HCT116 (cell line): ENCODE data around the gene OTUB2. TPM values are rescaled to one million over a fixed set of nuclear protein-coding genes. Genes with fewer than 3 reads are reported as not detected.

Source experiments
- ATAC-seq: fragments of 200-7000 bp; cut with Tn5 transposase; 2 replicates; pipeline ENCODE4 v1.9.1; 2020; ENCODE audit warnings: mild to moderate bottlenecking, moderate library complexity
- BruUV-seq: library from RNA; stranded (reverse); fragments of 400-500 nt; replicated peaks from 2 replicates; lab custom pipeline; 2021; lab: Mats Ljungman, UMichigan
- CTCF ChIA-PET: fragments of 300-600 bp; sonication (Branson Sonifier 250); formaldehyde crosslinking; loops from one replicate; lab custom pipeline; 2021; ENCODE audit warnings: antibody characterized with exemption; lab: Charles Lee
- POLR2A ChIA-PET: fragments of 300-600, 350-600 bp; sonication (Branson Sonifier 250); formaldehyde crosslinking; loops from one replicate; lab custom pipeline; 2021; ENCODE audit warnings: antibody characterized with exemption; lab: Charles Lee
- RAD21 ChIA-PET, 2 experiments: fragments of 300-600 bp; sonication (Branson Sonifier 250); formaldehyde crosslinking; loops; one replicate each; lab custom pipeline; 2023; ENCODE audit warnings: low total read pairs in 2 of 2; ENCODE audit not compliant: uncharacterized antibody in 2 of 2, unreplicated experiment in 2 of 2, low non-redundant PET in 1 of 2; lab: Charles Lee
- DNase-seq: peaks from one replicate; pipeline ENCODE4 v3.0.0-alpha.2; 2010; ENCODE audit warnings: low read depth, low spot score
- H2AFZ ChIP-seq: fragments of 200-600 bp; shearing (Covaris generic), sonication (generic); 2 replicates; pipeline ENCODE4 v1.6.1; 2017; ENCODE audit warnings: low read depth, mixed run types, mixed read lengths, antibody characterized with exemption, low read length; ENCODE audit not compliant: poor library complexity, severe bottlenecking
- H3K27ac ChIP-seq: 2 replicates; pipeline ENCODE4 v1.5.1; 2012; ENCODE audit warnings: low read depth, low read length
- H3K27me3 ChIP-seq: fragments of 200-600 bp; sonication (generic); 2 replicates; pipeline ENCODE4 v1.6.1; 2016; ENCODE audit warnings: mixed run types, low read length, mixed read lengths; ENCODE audit not compliant: insufficient read depth
- H3K36me3 ChIP-seq, 2 experiments: fragments of 200-500 bp in 1 of 2; fragments of 200-600 bp in 1 of 2; sonication (Bioruptor generic) in 1 of 2; sonication (generic) in 1 of 2; 2 replicates each; pipeline versions ENCODE4 v1.5.1 to v1.6.1; 2014 to 2016; ENCODE audit warnings: low read length in 2 of 2, inconsistent platforms in 1 of 2, mixed read lengths in 1 of 2, mixed run types in 1 of 2; ENCODE audit not compliant: insufficient read depth in 2 of 2, control insufficient read depth in 1 of 2
- H3K4me1 ChIP-seq, 2 experiments: fragments of 200-600 bp in 1 of 2; sonication (generic) in 1 of 2; 2 replicates each; pipeline versions ENCODE4 v1.5.1 to v1.6.1; 2012 to 2017; ENCODE audit warnings: low read length in 2 of 2, inconsistent platforms in 1 of 2, mild to moderate bottlenecking in 1 of 2, mixed read lengths in 1 of 2, mixed run types in 1 of 2, moderate library complexity in 1 of 2; ENCODE audit not compliant: insufficient read depth in 2 of 2, control insufficient read depth in 1 of 2
- H3K4me2 ChIP-seq: fragments of 200-600 bp; sonication (generic); 2 replicates; pipeline ENCODE4 v1.6.1; 2017; ENCODE audit warnings: mixed run types, low read length, mixed read lengths
- H3K4me3 ChIP-seq, 2 experiments: fragments of 200-600 bp in 1 of 2; sonication (generic) in 1 of 2; replicated peaks in 1 of 2; 2 replicates each; pipeline ENCODE4 v1.5.1; 2011 to 2016; ENCODE audit warnings: low read length in 2 of 2, control low read depth in 1 of 2, low read depth in 1 of 2, mild to moderate bottlenecking in 1 of 2, mixed read lengths in 1 of 2, mixed run types in 1 of 2
- H3K79me2 ChIP-seq: fragments of 200-600 bp; sonication (generic); 2 replicates; pipeline ENCODE4 v1.6.1; 2017; ENCODE audit warnings: mild to moderate bottlenecking, mixed run types, low read length, moderate library complexity, mixed read lengths; ENCODE audit not compliant: insufficient read depth
- H3K9ac ChIP-seq: fragments of 200-600 bp; sonication (generic); 2 replicates; pipeline ENCODE4 v1.6.1; 2016; ENCODE audit warnings: low read length, mixed read lengths
- H3K9me2 ChIP-seq: fragments of 200-600 bp; sonication (generic), shearing (Covaris generic); 2 replicates; pipeline ENCODE4 v1.6.1; 2017; ENCODE audit warnings: mixed run types, mild to moderate bottlenecking, moderate library complexity; ENCODE audit not compliant: insufficient read depth
- H3K9me3 ChIP-seq, 2 experiments: fragments of 200-500 bp in 1 of 2; fragments of 200-600 bp in 1 of 2; sonication (Bioruptor generic) in 1 of 2; sonication (generic) in 1 of 2; 2 replicates each; pipeline ENCODE4 v1.6.1; 2014 to 2017; ENCODE audit warnings: low read length in 2 of 2, mixed read lengths in 2 of 2, inconsistent platforms in 1 of 2, low read depth in 1 of 2, mild to moderate bottlenecking in 1 of 2, mixed run types in 1 of 2, moderate library complexity in 1 of 2; ENCODE audit not compliant: control insufficient read depth in 1 of 2, insufficient read depth in 1 of 2
- H4K20me1 ChIP-seq: fragments of 200-600 bp; sonication (generic), shearing (Covaris generic); 2 replicates; pipeline ENCODE4 v1.6.1; 2017; ENCODE audit warnings: mixed run types, mild to moderate bottlenecking, moderate library complexity; ENCODE audit not compliant: insufficient read depth
- ATF3 ChIP-seq: IDR thresholded peaks from 2 replicates; pipeline ENCODE4 v1.6.1; 2012
- CBX3 ChIP-seq: IDR thresholded peaks from 2 replicates; pipeline ENCODE4 v1.6.1; 2012; ENCODE audit warnings: low read depth
- CTCF ChIP-seq, 3 experiments: fragments of 200-600 bp in 1 of 3; sonication (generic) in 1 of 3; IDR thresholded peaks in 2 of 3; conservative IDR thresholded peaks in 1 of 3; 2 replicates each; pipeline ENCODE4 v1.5.1; 2012 to 2017; ENCODE audit warnings: low read depth in 2 of 3, low read length in 2 of 3, antibody characterized with exemption in 1 of 3, borderline replicate concordance in 1 of 3, control low read depth in 1 of 3, mild to moderate bottlenecking in 1 of 3, mixed read lengths in 1 of 3, mixed run types in 1 of 3, moderate library complexity in 1 of 3; ENCODE audit not compliant: insufficient read depth in 1 of 3
- EGR1 ChIP-seq: IDR thresholded peaks from 2 replicates; pipeline ENCODE4 v1.6.1; 2012; ENCODE audit warnings: low read depth
- EZH2phosphoT487 ChIP-seq: fragments of 200-600 bp; IDR thresholded peaks from 2 replicates; pipeline ENCODE4 v1.6.1; 2018; ENCODE audit warnings: antibody characterized with exemption, borderline replicate concordance
- POLR2A ChIP-seq: IDR thresholded peaks from 2 replicates; pipeline ENCODE4 v1.7.0; 2011; ENCODE audit warnings: borderline replicate concordance; ENCODE audit not compliant: insufficient read depth, insufficient read length; ENCODE audit errors: extremely low read depth
- TCF7L2 ChIP-seq: IDR thresholded peaks from 2 replicates; pipeline ENCODE4 v1.7.0; 2011; ENCODE audit warnings: borderline replicate concordance, inconsistent platforms; ENCODE audit not compliant: insufficient read depth, insufficient read length; ENCODE audit errors: extremely low read depth
- ZBTB33 ChIP-seq: IDR thresholded peaks from 2 replicates; pipeline ENCODE4 v1.6.1; 2011; ENCODE audit warnings: mild to moderate bottlenecking, low read length, moderate library complexity; ENCODE audit not compliant: insufficient replicate concordance; ENCODE audit errors: extremely low read depth
- ZNF274 ChIP-seq: fragments of 200-500 bp; sonication (Bioruptor generic); IDR thresholded peaks from 2 replicates; pipeline ENCODE4 v1.6.1; 2014; ENCODE audit warnings: mild to moderate bottlenecking, low read depth, low read length, inconsistent platforms
- intact Hi-C: fragments of 100-400 bp; cut with micrococcal nuclease; formaldehyde crosslinking; loops from 2 replicates; pipeline ENCODE4 v1.10.0; 2022
- total RNA-seq: library from RNA; stranded (reverse); gene quantifications from one replicate; pipeline ENCODE4 v1.2.1, GENCODE V29; 2021; ENCODE audit not compliant: unreplicated experiment

The OTUB2 gene
- total RNA-seq, 1 experiment from 2014 or later, result 6.6 TPM

- Histone ChIP-seq H3K4me2 (no peak overlapping the region), H3K27me3 (no peaks in the 10 kb centered on the region), H3K4me1 (no peaks in the 10 kb centered on the region), H2AFZ (no peak overlapping the region), H4K20me1 (no peaks in the 10 kb centered on the region), H3K79me2 (no peaks in the 10 kb centered on the region; the same call in 1 of the 2 replicates), H3K4me3 (no peak overlapping the region), H3K36me3 (peaks cover 43 to 74% of the 10 kb centered on the region in 2 experiments; a peak in 3 of 4 replicates)
- ChIA-PET POLR2A (no interaction called here), CTCF (interaction anchor here (0.7 to 1.8 kb wide), 3 partner anchors 80 to 434 kb away, joined by 3 to 20 read pairs (median 3); no protein-coding TSS in a partner anchor)
- ATAC-seq (no peak), DNase-seq (no peak)
- intact Hi-C loops, result no loop called here
- no TSS peak for BruUV-seq
- TF ChIP-seq POLR2A (no peak), CBX3 (no peak), EZH2phosphoT487 (no peak), ATF3 (no peak), ZNF274 (no peak), ZBTB33 (no peak), EGR1 (no peak), CTCF (IDR thresholded peaks at IDR 0.05 in 2 of 3, conservative IDR thresholded peaks at IDR 0.05 in 1 of 3; ENCODE audit: borderline replicate concordance in 1 of 3, insufficient read depth in 1 of 3, low read depth in 2 of 3, low read length in 2 of 3) (no peak), TCF7L2 (no peak)
- TF ChIP-seq, all 23 proteins: peak for 0
- H3K9ac ChIP-seq, result no peak overlapping the region
- RAD21 ChIA-PET, result interaction anchor here in 1 of 2 experiments (2.0 kb wide), 1 partner anchor 85 kb away, joined by 5 read pairs; no protein-coding TSS in a partner anchor
- H3K9me3 ChIP-seq, result no peaks in the 10 kb centered on the region
- H3K27ac ChIP-seq, result no peak overlapping the region
- no peaks in the 10 kb centered on the region for H3K9me2 ChIP-seq
Observed at GRCh38 chr14:94052199-94052598, 26.1 kb downstream of the OTUB2 start.
